Activated CD8-positive, alpha-beta T cell treated with anti-CD3 and anti-CD28 coated beads, Interleukin-2, amount 10 ng/mL, durations not matched to agents 7 days and 5 days (primary cell): Measurements from ENCODE around the gene NANS. TPM values are rescaled to one million over a fixed set of nuclear protein-coding genes. Genes with fewer than 3 reads are reported as not detected.
A peak's percentile ranks its signal among the peaks of the same experiment; 100 is the strongest.
"Not testable (repeated sequence)": the region's sequence is repeated elsewhere in the genome, so short reads cannot be mapped to it uniquely, and the experiment has no call there.

ENCODE experiments used
- ATAC-seq: fragments of 150-1000 bp; cut with Tn5 transposase; one replicate; pipeline ENCODE4 v1.10.0; 2021; ENCODE audit warnings: moderate library complexity
- CTCF ChIA-PET: fragments of 350-600 bp; sonication (Branson Sonifier 250); formaldehyde crosslinking; loops from one replicate; lab custom pipeline; 2021; ENCODE audit warnings: antibody characterized with exemption; lab: Charles Lee
- POLR2A ChIA-PET: fragments of 350-600 bp; sonication (Branson Sonifier 250); formaldehyde crosslinking; loops from one replicate; lab custom pipeline; 2021; ENCODE audit warnings: antibody characterized with exemption; lab: Charles Lee
- DNase-seq: peaks from one replicate; pipeline ENCODE4 v3.0.0-alpha.2; 2020
- H3K27ac Mint-ChIP-seq: one replicate; pipeline ENCODE4 v1.8.0; 2021; ENCODE audit warnings: mild to moderate bottlenecking, mixed read lengths
- H3K27me3 Mint-ChIP-seq: one replicate; pipeline ENCODE4 v1.8.0; 2021; ENCODE audit warnings: low read depth, mixed read lengths
- H3K36me3 Mint-ChIP-seq: one replicate; pipeline ENCODE4 v1.8.0; 2021; ENCODE audit warnings: low read depth, mixed read lengths
- H3K4me1 Mint-ChIP-seq: one replicate; pipeline ENCODE4 v1.8.0; 2021; ENCODE audit warnings: low read depth, mixed read lengths
- H3K4me3 Mint-ChIP-seq: one replicate; pipeline ENCODE4 v1.8.0; 2021; ENCODE audit warnings: mild to moderate bottlenecking, mixed read lengths
- H3K9me3 Mint-ChIP-seq: one replicate; pipeline ENCODE4 v1.8.0; 2022; ENCODE audit warnings: mixed read lengths; ENCODE audit not compliant: insufficient read depth
- total RNA-seq, 2 experiments: library from RNA; stranded (reverse); gene quantifications; one replicate each; pipeline ENCODE4 v1.2.3, GENCODE V29; 2021

NANS gene
- total RNA-seq, 2 experiments from 2014 or later: 45.5 to 46.6 TPM

DNA sequence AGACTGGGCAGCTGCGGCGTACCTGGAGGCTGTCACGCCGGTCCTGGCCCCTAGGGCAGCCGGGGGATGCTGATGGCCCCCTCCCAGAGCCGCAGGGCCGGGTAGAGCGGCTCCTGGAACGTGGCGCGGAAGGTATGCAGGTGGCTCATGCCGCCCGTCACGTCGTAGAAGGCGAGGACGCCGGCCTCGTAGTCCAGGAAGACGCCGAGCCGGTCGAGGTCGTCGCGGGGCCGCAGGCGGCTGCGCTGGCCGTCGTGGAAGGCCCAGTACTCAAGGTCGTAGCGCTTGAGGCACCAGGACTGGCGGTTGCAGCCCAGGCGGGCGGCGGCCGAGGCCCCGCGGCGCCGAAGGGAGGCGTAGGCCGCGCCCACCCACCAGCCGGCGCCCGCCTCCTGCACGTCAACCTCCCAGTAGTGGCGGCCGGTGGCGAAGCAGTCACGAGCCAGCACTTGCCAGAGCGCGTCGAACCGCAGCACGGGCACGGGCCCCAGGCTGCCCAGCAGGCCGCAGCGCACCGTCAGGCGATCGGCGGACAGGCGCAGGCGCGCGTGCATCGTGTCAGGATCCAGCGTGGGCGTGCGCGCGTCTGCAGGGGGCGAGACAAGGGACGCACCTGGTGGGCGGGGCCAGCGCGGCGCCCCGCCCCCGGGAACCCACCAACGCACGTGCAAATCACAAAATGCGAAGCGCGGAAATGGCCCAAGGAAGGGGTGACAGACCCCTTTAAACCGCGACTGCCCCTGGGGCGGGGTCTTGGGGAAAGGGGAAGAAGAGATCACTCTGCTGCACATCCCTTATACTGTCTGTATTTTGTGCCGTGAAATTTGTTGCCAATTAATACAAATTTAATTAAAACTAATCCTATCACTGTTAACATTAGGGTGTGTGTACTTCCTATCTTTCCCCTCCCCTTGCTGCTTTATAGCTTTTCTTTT is 31.2 kb downstream of the NANS start:
- H3K27ac Mint-ChIP-seq: no peak overlapping the region
- POLR2A ChIA-PET: interaction anchor here (1.2 to 1.6 kb wide), 2 partner anchors 8 to 9 kb away, joined by 3 to 4 read pairs; no protein-coding TSS in a partner anchor
- H3K4me1 Mint-ChIP-seq: peaks cover 9% of the 10 kb centered on the region
- peak; percentile 24 for ATAC-seq
- CTCF ChIA-PET: no interaction called here
- H3K4me3 Mint-ChIP-seq: no peak overlapping the region
- no peaks in the 10 kb centered on the region for H3K27me3 Mint-ChIP-seq
- peaks cover 68% of the 10 kb centered on the region for H3K36me3 Mint-ChIP-seq
- no peak for DNase-seq
- H3K9me3 Mint-ChIP-seq: no peaks in the 10 kb centered on the region

GRCh38 chr9:98090674-98091073 is 34.1 kb downstream of the NANS start:
- not testable (repeated sequence) for H3K9me3 Mint-ChIP-seq, DNase-seq, H3K27me3 Mint-ChIP-seq, H3K4me1 Mint-ChIP-seq, H3K27ac Mint-ChIP-seq, ATAC-seq, H3K4me3 Mint-ChIP-seq
- CTCF ChIA-PET: interaction anchor here (0.8 to 1.8 kb wide), 4 partner anchors 10 to 52 kb away, joined by 3 to 6 read pairs (median 4); no protein-coding TSS in a partner anchor
- H3K36me3 Mint-ChIP-seq: peaks cover 62% of the 10 kb centered on the region
- POLR2A ChIA-PET: interaction anchor here (1.1 kb wide), 1 partner anchor 165 kb away, joined by 3 read pairs; the partner anchor contains the start of gene TBC1D2

- H3K9me3 Mint-ChIP-seq: no peaks in the 10 kb centered on the region
Measured at GRCh38 chr9:98091735-98092612, 35.4 kb downstream of the NANS start.

DNA sequence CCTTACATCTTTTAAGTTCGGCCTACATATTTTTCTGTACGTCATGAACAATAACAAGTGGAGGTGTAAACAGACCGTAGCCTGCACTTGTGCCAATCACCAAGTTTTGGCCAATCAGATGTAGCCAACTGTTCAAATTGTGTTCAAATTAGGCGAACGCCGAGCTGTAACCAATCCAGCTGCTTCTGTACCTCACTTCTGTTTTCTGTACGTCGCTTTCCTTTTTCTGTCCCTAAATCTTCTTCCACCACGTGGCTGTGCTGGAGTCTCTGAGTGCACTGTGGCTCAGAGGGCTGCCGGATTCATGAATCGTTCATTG is 36.0 kb downstream of the NANS start:
- no peak overlapping the region for H3K4me3 Mint-ChIP-seq
- DNase-seq (no peak), ATAC-seq (no peak)
- ChIA-PET POLR2A (interaction anchor here (1.0 kb wide), 2 partner anchors 9 to 15 kb away, joined by 3 to 4 read pairs; no protein-coding TSS in a partner anchor), CTCF (interaction anchor here (0.8 to 2.6 kb wide), 4 partner anchors 9 to 26 kb away, joined by 3 to 10 read pairs (median 4); partner anchors contain the start of gene TRIM14)
- peaks cover 15% of the 10 kb centered on the region for H3K4me1 Mint-ChIP-seq
- no peaks in the 10 kb centered on the region for H3K9me3 Mint-ChIP-seq
- H3K27ac Mint-ChIP-seq: peak overlapping the region; percentile 40
- no peaks in the 10 kb centered on the region for H3K27me3 Mint-ChIP-seq
- H3K36me3 Mint-ChIP-seq: peaks cover 66% of the 10 kb centered on the region

More at GRCh38 chr9:98091735-98092612, 35.4 kb downstream of the NANS start:
- H3K4me1 Mint-ChIP-seq: peaks cover 9% of the 10 kb centered on the region
- DNase-seq (no peak), ATAC-seq (no peak)
- peaks cover 62% of the 10 kb centered on the region for H3K36me3 Mint-ChIP-seq
- no peaks in the 10 kb centered on the region for H3K27me3 Mint-ChIP-seq
- no peak overlapping the region for H3K4me3 Mint-ChIP-seq
- ChIA-PET POLR2A (interaction anchor here (1.0 to 1.1 kb wide), 2 partner anchors 10 to 164 kb away, joined by 3 read pairs; partner anchors contain the start of gene TBC1D2), CTCF (interaction anchor here (0.6 to 2.6 kb wide), 5 partner anchors 9 to 26 kb away, joined by 3 to 10 read pairs (median 3); partner anchors contain the start of gene TRIM14)
- no peak overlapping the region for H3K27ac Mint-ChIP-seq

DNA sequence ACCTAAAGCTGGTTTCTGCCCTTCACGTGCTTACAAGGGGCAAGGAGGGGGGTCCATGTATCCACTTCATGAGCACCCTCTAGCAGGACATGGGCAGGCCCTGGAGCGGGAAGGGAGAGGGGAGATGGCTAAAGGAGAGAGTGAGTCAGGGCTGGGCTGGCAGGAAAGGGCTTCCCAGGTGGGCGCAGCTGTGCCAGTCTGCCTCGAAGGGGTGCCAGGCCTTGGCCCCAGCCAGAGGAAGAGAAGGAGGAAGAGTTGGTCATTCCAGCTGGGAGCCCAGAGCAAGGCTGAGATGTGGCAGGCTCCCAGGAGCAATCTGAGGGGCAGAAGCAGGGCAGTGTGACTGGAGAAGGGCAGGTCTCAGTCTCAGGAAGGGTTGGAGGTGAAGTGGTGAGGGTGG is 37.8 kb downstream of the NANS start:
- no peak for DNase-seq
- ChIA-PET CTCF (no interaction called here), POLR2A (no interaction called here)
- Mint-ChIP-seq H3K9me3 (no peaks in the 10 kb centered on the region), H3K27me3 (no peaks in the 10 kb centered on the region), H3K4me1 (peaks cover 27% of the 10 kb centered on the region), H3K27ac (no peak overlapping the region), H3K4me3 (no peak overlapping the region), H3K36me3 (peaks cover 71% of the 10 kb centered on the region)
- ATAC-seq: no peak

GRCh38 chr9:98094851-98095250 is 38.3 kb downstream of the NANS start:
- Mint-ChIP-seq H3K4me1 (peaks cover 32% of the 10 kb centered on the region), H3K9me3 (no peaks in the 10 kb centered on the region), H3K36me3 (peaks cover 72% of the 10 kb centered on the region), H3K27me3 (no peaks in the 10 kb centered on the region), H3K4me3 (no peak overlapping the region), H3K27ac (no peak overlapping the region)
- ChIA-PET POLR2A (interaction anchor here (0.5 to 1.1 kb wide), 3 partner anchors 8 to 69 kb away, joined by 3 to 4 read pairs (median 3); no protein-coding TSS in a partner anchor), CTCF (no interaction called here)
- ATAC-seq: no peak
- no peak for DNase-seq

DNA sequence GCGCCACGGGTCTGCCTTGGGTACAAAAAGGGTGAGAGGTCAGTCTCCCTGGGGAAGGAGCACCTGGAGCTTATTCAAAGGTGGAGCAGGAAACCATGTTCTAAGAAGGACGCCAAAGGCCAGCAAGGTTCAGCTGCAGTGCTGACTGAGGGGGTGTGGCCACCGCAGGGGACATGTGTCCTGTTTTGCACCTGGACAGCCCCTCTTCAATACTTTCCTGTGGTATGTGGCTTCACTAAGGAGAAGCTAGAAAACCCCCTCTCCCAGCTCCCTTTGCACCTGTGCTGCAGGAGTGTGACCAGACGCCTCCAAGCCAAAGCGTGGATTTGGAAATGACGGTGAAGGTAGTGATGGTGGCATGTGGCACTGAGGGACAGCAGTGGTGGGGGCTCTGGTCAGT is 38.9 kb downstream of the NANS start:
- Mint-ChIP-seq H3K4me1 (peaks cover 36% of the 10 kb centered on the region), H3K9me3 (no peaks in the 10 kb centered on the region), H3K27me3 (no peaks in the 10 kb centered on the region), H3K36me3 (peaks cover 74% of the 10 kb centered on the region), H3K27ac (peak overlapping the region; percentile 66), H3K4me3 (no peak overlapping the region)
- POLR2A ChIA-PET: interaction anchor here (0.6 to 1.1 kb wide), 2 partner anchors 9 to 28 kb away, joined by 3 to 4 read pairs; no protein-coding TSS in a partner anchor
- DNase-seq (no peak), ATAC-seq (no peak)
- CTCF ChIA-PET: interaction anchor here (1.3 kb wide), 1 partner anchor 23 kb away, joined by 3 read pairs; no protein-coding TSS in a partner anchor

DNA sequence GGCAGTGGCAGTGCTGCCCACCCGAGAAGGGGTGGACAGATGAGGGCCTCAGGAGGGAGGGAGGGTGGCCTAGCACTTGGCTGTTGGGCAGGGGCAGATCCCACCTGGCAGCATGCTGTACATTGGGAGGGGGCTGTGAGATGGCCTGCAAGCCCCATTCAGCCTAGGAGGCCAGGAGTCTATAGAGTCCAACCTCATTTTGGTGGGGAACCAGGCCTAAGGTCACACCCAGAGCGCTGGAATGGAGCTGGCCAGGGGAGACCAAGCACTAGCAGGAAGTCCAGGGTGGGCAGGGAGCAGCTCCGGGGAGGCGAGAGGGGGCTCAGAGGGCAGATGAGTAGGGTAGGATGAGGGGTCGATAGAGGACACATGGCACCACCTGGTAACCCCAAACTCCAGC is 39.6 kb downstream of the NANS start:
- Mint-ChIP-seq H3K36me3 (peaks cover 74% of the 10 kb centered on the region), H3K4me1 (peaks cover 41% of the 10 kb centered on the region), H3K9me3 (no peaks in the 10 kb centered on the region), H3K4me3 (no peak overlapping the region), H3K27ac (peak overlapping the region; percentile 62), H3K27me3 (no peaks in the 10 kb centered on the region)
- ChIA-PET POLR2A (interaction anchor here (0.6 to 1.1 kb wide), 2 partner anchors 9 to 22 kb away, joined by 3 to 4 read pairs; no protein-coding TSS in a partner anchor), CTCF (interaction anchor here (1.3 kb wide), 1 partner anchor 22 kb away, joined by 3 read pairs; no protein-coding TSS in a partner anchor)
- ATAC-seq (no peak), DNase-seq (no peak)

DNA sequence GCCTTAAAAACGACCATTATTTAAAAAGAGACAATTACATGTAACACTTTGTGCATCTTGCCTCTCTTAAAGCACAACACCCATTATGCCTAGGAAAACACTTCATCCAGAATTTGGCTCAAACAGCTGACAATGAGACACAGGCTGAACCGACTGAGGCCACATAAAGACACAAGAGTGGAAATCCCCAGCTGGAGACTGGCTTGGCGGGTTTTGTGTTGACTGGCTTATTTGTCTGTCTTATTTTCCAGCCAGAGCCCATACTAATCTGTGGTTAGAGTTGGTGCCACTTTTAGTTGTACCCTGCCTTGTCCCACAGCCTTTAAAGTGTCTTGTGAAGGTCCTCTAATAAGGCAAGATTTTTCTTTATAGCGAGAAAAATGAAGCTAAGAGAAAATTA is 41.3 kb downstream of the NANS start:
- no peaks in the 10 kb centered on the region for H3K27me3 Mint-ChIP-seq
- CTCF ChIA-PET: interaction anchor here (0.7 to 2.1 kb wide), 13 partner anchors 14 to 175 kb away, joined by 3 to 11 read pairs (median 4); partner anchors contain the start of genes TRIM14 and TRMO
- peak overlapping the region; percentile 8 for H3K27ac Mint-ChIP-seq
- no peaks in the 10 kb centered on the region for H3K9me3 Mint-ChIP-seq
- peaks cover 72% of the 10 kb centered on the region for H3K36me3 Mint-ChIP-seq
- no peak overlapping the region for H3K4me3 Mint-ChIP-seq
- POLR2A ChIA-PET: interaction anchor here (0.8 to 2.5 kb wide), 9 partner anchors 12 to 159 kb away, joined by 3 to 18 read pairs (median 4); partner anchors contain the start of genes CORO2A, TBC1D2 and TRIM14
- no peak for ATAC-seq
- H3K4me1 Mint-ChIP-seq: peaks cover 56% of the 10 kb centered on the region
- no peak for DNase-seq

DNA sequence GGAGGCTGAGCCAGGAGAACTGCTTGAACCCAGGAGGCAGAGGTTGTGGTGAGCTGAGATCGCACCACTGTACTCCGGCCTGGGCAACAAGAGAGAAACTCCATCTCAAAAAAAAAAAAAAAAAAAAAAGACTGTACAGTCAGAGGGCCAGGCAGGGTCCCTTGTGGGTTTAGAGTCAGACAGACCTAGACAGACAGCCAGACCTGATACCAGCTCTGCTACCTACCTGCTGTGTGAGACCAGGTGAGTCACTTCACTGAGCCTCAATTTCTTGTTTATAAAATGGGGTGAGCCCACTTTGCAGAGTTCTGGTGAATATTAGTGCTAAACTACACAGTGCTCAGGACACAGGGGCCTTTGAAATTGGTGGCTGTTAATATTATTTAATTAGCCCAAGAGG is 42.8 kb downstream of the NANS start:
- CTCF ChIA-PET: interaction anchor here (1.0 kb wide), 1 partner anchor 106 kb away, joined by 3 read pairs; no protein-coding TSS in a partner anchor
- Mint-ChIP-seq H3K4me1 (peaks cover 65% of the 10 kb centered on the region), H3K27me3 (no peaks in the 10 kb centered on the region), H3K27ac (peak overlapping the region; percentile 71), H3K9me3 (no peaks in the 10 kb centered on the region), H3K4me3 (no peak overlapping the region), H3K36me3 (peaks cover 72% of the 10 kb centered on the region)
- ATAC-seq (no peak), DNase-seq (no peak)
- POLR2A ChIA-PET: interaction anchor here (0.7 to 2.5 kb wide), 3 partner anchors 10 to 710 kb away, joined by 3 to 18 read pairs (median 5); partner anchors contain the start of gene TRIM14
